HepG2 (cell line): ENCODE results near the gene CCR9. TPM values are rescaled to one million over a fixed set of nuclear protein-coding genes. Genes with fewer than 3 reads are reported as not detected.

Experiments used
- ATAC-seq: fragments of 200-7000 bp; cut with Tn5 transposase; 3 replicates; pipeline ENCODE4 v1.9.1; 2020; ENCODE audit warnings: mild to moderate bottlenecking, moderate library complexity
- BruUV-seq: library from RNA; stranded (reverse); fragments of 400-500 nt; replicated peaks from 2 replicates; lab custom pipeline; 2021; lab: Mats Ljungman, UMichigan
- CTCF ChIA-PET: fragments of 300-600 bp; formaldehyde crosslinking; extraction: SDS; loops from one replicate; lab custom pipeline; 2021; ENCODE audit warnings: low total read pairs, inconsistent platforms, low intra/inter-chr PET ratio; lab: Yijun Ruan, JAX
- POLR2A ChIA-PET: fragments of 350-600 bp; sonication (Branson Sonifier 250); formaldehyde crosslinking; loops from one replicate; lab custom pipeline; 2020; ENCODE audit warnings: antibody characterized with exemption, inconsistent platforms; lab: Yijun Ruan, JAX
- DNase-seq: peaks from one replicate; pipeline ENCODE4 v3.0.0-alpha.2; 2015; ENCODE audit warnings: low spot score
- FAIRE-seq: peaks from 3 replicates; lab custom pipeline; 2011; peaks lifted over from hg19 to GRCh38; lab: Jason Lieb, UNC
- H2AFZ ChIP-seq: one replicate; pipeline ENCODE4 v1.6.1; 2011; ENCODE audit warnings: low read length, inconsistent platforms
- H3K27ac ChIP-seq: fragments of 300-600 bp; 3 replicates; pipeline ENCODE4 v1.8.0; 2011; ENCODE audit warnings: mixed run types, mild to moderate bottlenecking, mixed read lengths, low read length, inconsistent platforms; ENCODE audit not compliant: insufficient read depth; ENCODE audit errors: extremely low read length
- H3K27me3 ChIP-seq, 2 experiments: fragments of 200-600 bp in 1 of 2; 2 replicates in 1 of 2; 3 replicates in 1 of 2; pipeline versions ENCODE4 v1.6.0 to v1.8.0; 2011; ENCODE audit warnings: low read length in 2 of 2, mild to moderate bottlenecking in 2 of 2, moderate library complexity in 2 of 2, inconsistent platforms in 1 of 2; ENCODE audit not compliant: insufficient read depth in 2 of 2, control insufficient read depth in 1 of 2
- H3K36me3 ChIP-seq, 2 experiments: fragments of 200-600 bp in 1 of 2; replicated peaks in 1 of 2; 2 replicates in 1 of 2; 3 replicates in 1 of 2; pipeline versions ENCODE4 v1.5.1 to v1.8.0; 2011; ENCODE audit warnings: low read length in 2 of 2, inconsistent platforms in 1 of 2; ENCODE audit not compliant: insufficient read depth in 2 of 2, control insufficient read depth in 1 of 2
- H3K4me1 ChIP-seq: 2 replicates; pipeline ENCODE4 v1.5.1; 2012; ENCODE audit warnings: low read length, inconsistent platforms; ENCODE audit not compliant: insufficient read depth
- H3K4me2 ChIP-seq: 2 replicates; pipeline ENCODE4 v1.6.0; 2011; ENCODE audit warnings: low read depth, low read length, inconsistent platforms
- H3K4me3 ChIP-seq, 3 experiments: fragments of 200-600 bp in 1 of 3; sonication (generic), shearing (Covaris generic) in 1 of 3; replicated peaks in 1 of 3; 2 replicates each; pipeline ENCODE4 v1.5.1; 2011 to 2016; ENCODE audit warnings: low read length in 3 of 3, inconsistent platforms in 2 of 3, low read depth in 2 of 3, mild to moderate bottlenecking in 2 of 3, control low read depth in 1 of 3, mixed read lengths in 1 of 3; ENCODE audit not compliant: insufficient read depth in 1 of 3
- H3K79me2 ChIP-seq: one replicate; pipeline ENCODE4 v1.6.1; 2011; ENCODE audit warnings: low read length, inconsistent platforms; ENCODE audit not compliant: insufficient read depth
- H3K9ac ChIP-seq: 2 replicates; pipeline ENCODE4 v1.6.0; 2011; ENCODE audit warnings: mild to moderate bottlenecking, low read depth, low read length, inconsistent platforms; ENCODE audit not compliant: insufficient read depth
- H3K9me3 ChIP-seq: 2 replicates; pipeline ENCODE4 v1.5.1; 2012; ENCODE audit warnings: mild to moderate bottlenecking, low read length
- H4K20me1 ChIP-seq: 2 replicates; pipeline ENCODE4 v1.6.0; 2011; ENCODE audit warnings: inconsistent platforms, mild to moderate bottlenecking, low read length, moderate library complexity; ENCODE audit not compliant: insufficient read depth
- CBFB ChIP-seq: sonication (generic); formaldehyde crosslinking; IDR thresholded peaks from 2 replicates; pipeline ENCODE4 v1.4.0; 2020; ENCODE audit warnings: missing genetic modification reagents
- CHCHD3 ChIP-seq: sonication (generic); formaldehyde crosslinking; IDR thresholded peaks from 2 replicates; pipeline ENCODE4 v1.8.0; 2022; ENCODE audit warnings: mild to moderate bottlenecking, missing genetic modification reagents, moderate library complexity
- GFI1 ChIP-seq: sonication (generic); formaldehyde crosslinking; IDR thresholded peaks from 2 replicates; pipeline ENCODE4 v1.5.0; 2020; ENCODE audit warnings: missing genetic modification reagents, mild to moderate bottlenecking, borderline replicate concordance
- IKZF5 ChIP-seq: IDR thresholded peaks from 2 replicates; pipeline ENCODE4 v1.6.1; 2018; ENCODE audit warnings: missing genetic modification reagents, mild to moderate bottlenecking, missing compliant biosample characterization
- NRL ChIP-seq: sonication (generic); formaldehyde crosslinking; IDR thresholded peaks from 2 replicates; pipeline ENCODE4 v1.5.0; 2020; ENCODE audit warnings: missing genetic modification reagents, mild to moderate bottlenecking, moderate library complexity, borderline replicate concordance
- PAX8 ChIP-seq: sonication (generic); formaldehyde crosslinking; IDR thresholded peaks from 2 replicates; pipeline ENCODE4 v1.8.0; 2022; ENCODE audit warnings: mild to moderate bottlenecking, missing genetic modification reagents, borderline replicate concordance
- SP5 ChIP-seq: IDR thresholded peaks from 2 replicates; pipeline ENCODE4 v1.6.1; 2016; ENCODE audit warnings: low read depth, borderline replicate concordance
- TAF1 ChIP-seq: sonication (generic); formaldehyde crosslinking; IDR thresholded peaks from 2 replicates; pipeline ENCODE4 v1.4.0; 2020; ENCODE audit warnings: missing genetic modification reagents
- ZBTB21 ChIP-seq: sonication (generic); formaldehyde crosslinking; IDR thresholded peaks from 2 replicates; pipeline ENCODE4 v1.4.0; 2020; ENCODE audit warnings: missing genetic modification reagents
- ZKSCAN8 ChIP-seq: IDR thresholded peaks from 2 replicates; pipeline ENCODE4 v1.6.1; 2016; ENCODE audit warnings: borderline replicate concordance, missing genetic modification reagents, missing compliant biosample characterization
- ZNF17 ChIP-seq: sonication (generic); formaldehyde crosslinking; IDR thresholded peaks from 2 replicates; pipeline ENCODE4 v1.5.0; 2020; ENCODE audit warnings: mild to moderate bottlenecking, missing genetic modification reagents
- ZNF326 ChIP-seq: sonication (generic); formaldehyde crosslinking; IDR thresholded peaks from 2 replicates; pipeline ENCODE4 v1.4.0; 2020; ENCODE audit warnings: missing genetic modification reagents, borderline replicate concordance
- ZNF350 ChIP-seq: sonication (generic); formaldehyde crosslinking; IDR thresholded peaks from 2 replicates; pipeline ENCODE4 v1.4.0; 2020; ENCODE audit warnings: mild to moderate bottlenecking, low read depth, missing genetic modification reagents, borderline replicate concordance
- ZNF414 ChIP-seq: sonication (generic); formaldehyde crosslinking; IDR thresholded peaks from 2 replicates; pipeline ENCODE4 v1.5.0; 2020; ENCODE audit warnings: missing genetic modification reagents
- ZNF44 ChIP-seq: sonication (generic); formaldehyde crosslinking; IDR thresholded peaks from 2 replicates; pipeline ENCODE4 v1.5.1; 2020; ENCODE audit warnings: mild to moderate bottlenecking, missing genetic modification reagents
- ZNF547 ChIP-seq: sonication (generic); formaldehyde crosslinking; IDR thresholded peaks from 2 replicates; pipeline ENCODE4 v1.5.1; 2020; ENCODE audit warnings: mild to moderate bottlenecking, missing genetic modification reagents
- ZNF564 ChIP-seq: sonication (generic); formaldehyde crosslinking; IDR thresholded peaks from 2 replicates; pipeline ENCODE4 v1.8.1; 2023; ENCODE audit warnings: mild to moderate bottlenecking, missing genetic modification reagents
- WGBS: methylation state at CpG from one replicate; pipeline ENCODE4 v1.1.6; 2017; ENCODE audit warnings: low lambda C conversion rate; 5-methylcytosine and 5-hydroxymethylcytosine counted together
- in situ Hi-C: cut with HindIII; loops from 2 replicates; pipeline ENCODE4 v1.10.0; 2017; ENCODE audit warnings: low pct_unique_long_range_greater_than_20kb; ENCODE audit not compliant: extremely low pct_ligation_motif_present
- intact Hi-C: fragments of 100-400 bp; cut with micrococcal nuclease; formaldehyde crosslinking; loops from one replicate; pipeline ENCODE4 v1.10.0; 2022; ENCODE audit not compliant: unreplicated experiment
- polyA plus RNA-seq, 8 experiments: library from polyadenylated mRNA; depleted of rRNA in 3 of 8; stranded (reverse) in 7 of 8; unstranded in 1 of 8; fragments of >200 nt; fragmentation: Illumina TruSeq in 4 of 8; extraction: Trizol in 4 of 8; gene quantifications; 2 replicates each; pipeline versions ENCODE4 v1.2.1 to v1.2.3, GENCODE V29; 2011 to 2016; ENCODE audit warnings: low read depth in 4 of 8, missing spikeins in 1 of 8, mixed read lengths in 1 of 8; ENCODE audit not compliant: insufficient read depth in 1 of 8
- total RNA-seq, 5 experiments: library from RNA; depleted of rRNA; stranded (reverse); fragments of >200 nt; fragmentation: Illumina TruSeq; extraction: Trizol; gene quantifications; 2 replicates each; pipeline ENCODE4 v1.2.3, GENCODE V29; 2016; ENCODE audit warnings: low read depth in 1 of 5

CCR9 gene
- total and polyA plus RNA-seq, 2 of the 13 experiments (the other 11 are each of a cell fraction or from before 2014, with no cell fraction given) = not detected

- Histone ChIP-seq H3K4me3 (no peak overlapping the region), H3K9ac (no peak overlapping the region), H3K27me3 (no peaks in the 10 kb centered on the region), H3K27ac (no peak overlapping the region), H3K4me1 (no peaks in the 10 kb centered on the region), H3K79me2 (no peaks in the 10 kb centered on the region), H3K9me3 (no peaks in the 10 kb centered on the region), H3K36me3 (peaks cover 4 to 32% of the 10 kb centered on the region in 2 experiments; a peak in 4 of 5 replicates), H2AFZ (no peak overlapping the region), H3K4me2 (no peak overlapping the region), H4K20me1 (no peaks in the 10 kb centered on the region)
- no peak for DNase-seq
- CTCF ChIA-PET = interaction anchor here (6.2 kb wide), 1 partner anchor 138 kb away, joined by 126 read pairs; no protein-coding TSS in a partner anchor
- POLR2A ChIA-PET = no interaction called here
- FAIRE-seq = no peak
- intact Hi-C loops (no loop called here), in situ Hi-C loops (no loop called here)
- TF ChIP-seq TAF1 (CRISPR knock-in tag) (no peak), CHCHD3 (no peak), ZNF350 (CRISPR knock-in tag) (no peak), ZNF547 (no peak), SP5 (CRISPR knock-in tag) (no peak)
- no peak for ATAC-seq
- 96% methylated on average over 7 of the region's 7 CpGs for WGBS
- BruUV-seq = no TSS peak
These were observed 53.8 kb downstream of the CCR9 start for GRCh38 chr3:45940004-45940780.

- FAIRE-seq (no peak), ATAC-seq (no peak), DNase-seq (no peak)
- no peak overlapping the region for H2AFZ ChIP-seq
- ChIA-PET POLR2A (no interaction called here), CTCF (interaction anchor here (6.2 kb wide), 1 partner anchor 138 kb away, joined by 126 read pairs; no protein-coding TSS in a partner anchor)
- BruUV-seq = no TSS peak
- H3K4me2 ChIP-seq = no peak overlapping the region
- H3K9ac ChIP-seq = no peak overlapping the region
- no peak overlapping the region for H3K27ac ChIP-seq
- no peaks in the 10 kb centered on the region for H3K9me3 ChIP-seq
- no peak overlapping the region for H3K4me3 ChIP-seq
- H3K36me3 ChIP-seq = peaks cover 4 to 30% of the 10 kb centered on the region in 2 experiments; a peak in 4 of 5 replicates
- no peaks in the 10 kb centered on the region for H4K20me1 ChIP-seq
- no peaks in the 10 kb centered on the region for H3K27me3 ChIP-seq
- intact Hi-C loops (no loop called here), in situ Hi-C loops (no loop called here)
- WGBS = 91% methylated on average over 5 of the region's 6 CpGs
- no peaks in the 10 kb centered on the region for H3K4me1 ChIP-seq
- H3K79me2 ChIP-seq = no peaks in the 10 kb centered on the region
- TF ChIP-seq IKZF5 (no peak), ZNF564 (CRISPR knock-in tag) (no peak), CBFB (CRISPR knock-in tag) (no peak), ZNF44 (CRISPR knock-in tag) (no peak), NRL (no peak), ZKSCAN8 (CRISPR knock-in tag) (no peak), ZBTB21 (CRISPR knock-in tag) (no peak), ZNF414 (no peak), ZNF17 (CRISPR knock-in tag) (no peak), ZNF326 (CRISPR knock-in tag) (no peak), PAX8 (CRISPR knock-in tag) (no peak), GFI1 (CRISPR knock-in tag) (no peak)
These were observed 54.5 kb downstream of the CCR9 start for GRCh38 chr3:45940781-45941365.
